ENCODE data around the gene DDO.
"Not testable (repeated sequence)": the region's sequence is repeated elsewhere in the genome, so short reads cannot be mapped to it uniquely, and the experiment has no call there.

Gene DDO, protein sequence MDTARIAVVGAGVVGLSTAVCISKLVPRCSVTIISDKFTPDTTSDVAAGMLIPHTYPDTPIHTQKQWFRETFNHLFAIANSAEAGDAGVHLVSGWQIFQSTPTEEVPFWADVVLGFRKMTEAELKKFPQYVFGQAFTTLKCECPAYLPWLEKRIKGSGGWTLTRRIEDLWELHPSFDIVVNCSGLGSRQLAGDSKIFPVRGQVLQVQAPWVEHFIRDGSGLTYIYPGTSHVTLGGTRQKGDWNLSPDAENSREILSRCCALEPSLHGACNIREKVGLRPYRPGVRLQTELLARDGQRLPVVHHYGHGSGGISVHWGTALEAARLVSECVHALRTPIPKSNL

GRCh38 chr6:110415086-110415916, at the start of gene DDO:
Gene DDO (minus strand): TSS chr6:110415575. CDS start chr6:110413462, 2,113 bp downstream.
- DNase-seq (ENCODE audit: low read depth): no peak

- no peak for DNase-seq (ENCODE audit: low read depth)
Observed at GRCh38 chr6:110462884-110463481, 47.6 kb upstream of the DDO start.

DNA sequence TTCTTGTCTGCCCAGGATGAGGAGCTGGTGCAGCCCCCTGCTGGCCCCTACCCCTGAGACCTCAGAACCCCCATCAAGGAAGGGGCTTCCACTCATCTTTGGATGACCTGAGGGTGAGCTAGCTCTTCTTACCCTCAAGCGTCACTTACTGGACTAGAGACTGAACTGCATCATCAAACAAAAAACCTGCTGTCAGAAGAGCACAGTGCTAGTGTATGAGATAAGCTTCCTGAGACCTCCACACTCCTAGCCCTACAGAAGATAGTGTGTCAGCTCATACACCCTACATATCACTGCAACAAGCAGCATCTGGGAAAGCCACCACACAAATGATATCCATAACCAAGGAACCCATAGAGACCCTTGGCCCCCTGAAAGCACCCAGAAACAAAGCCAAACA, 46.0 kb upstream of the DDO start:
- DNase-seq (ENCODE audit: low read depth): no peak

- DNase-seq (ENCODE audit: low read depth): no peak
Observed at GRCh38 chr6:110459137-110459536, 43.8 kb upstream of the DDO start.

DNA sequence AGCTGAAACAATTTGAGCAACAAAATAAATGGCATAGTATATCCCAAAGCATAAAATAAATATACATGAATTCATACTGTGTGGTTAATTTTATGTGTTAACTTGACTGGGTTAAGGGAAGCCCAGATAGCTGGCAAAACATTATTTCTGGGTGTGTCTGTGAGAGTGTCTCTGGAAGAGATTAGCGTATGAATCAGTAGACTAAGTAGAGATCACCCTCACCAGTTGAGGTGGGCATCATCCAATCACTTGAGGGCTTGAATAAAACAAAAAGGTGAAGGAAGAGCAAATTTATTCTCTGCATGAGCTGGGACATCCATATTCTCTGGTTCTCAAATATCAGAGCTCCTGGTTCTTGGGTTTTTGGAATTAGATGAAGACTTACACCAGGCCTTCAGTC, 43.1 kb upstream of the DDO start:
- DNase-seq (ENCODE audit: low read depth): no peak

DNA sequence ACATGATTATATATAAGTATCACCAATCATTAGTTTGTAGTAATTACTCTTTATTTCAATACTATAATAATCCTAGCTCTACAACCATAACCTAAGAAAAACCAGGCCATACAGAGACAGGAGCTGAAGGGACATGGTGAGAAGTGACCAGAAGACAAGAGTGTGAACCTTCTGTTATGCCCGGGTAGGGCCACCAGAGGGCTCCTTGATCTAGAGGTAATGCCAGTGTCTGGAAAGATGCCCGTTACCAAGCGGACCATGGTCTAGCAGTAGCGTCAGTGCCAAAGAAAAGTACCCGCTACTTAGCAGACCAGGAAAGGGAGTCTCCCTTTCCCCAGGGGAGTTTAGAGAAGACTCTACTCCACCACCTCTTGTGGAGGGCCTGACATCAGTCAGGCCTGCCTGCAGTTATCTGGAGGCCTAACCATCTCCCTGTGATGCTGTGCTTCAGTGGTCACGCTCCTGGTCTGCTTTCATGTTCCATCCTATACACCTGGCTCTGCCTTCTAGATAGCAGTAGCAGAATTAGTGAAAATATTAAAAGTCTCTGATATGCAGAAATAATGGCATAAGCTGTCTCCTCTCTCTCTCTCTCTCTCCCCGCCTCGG, 42.3 kb upstream of the DDO start:
- not testable (repeated sequence) for DNase-seq (ENCODE audit: low read depth)

- DNase-seq (ENCODE audit: low read depth): no peak
Observed at GRCh38 chr6:110456694-110457093, 41.3 kb upstream of the DDO start.

- no peak for DNase-seq (ENCODE audit: low read depth)
Observed at GRCh38 chr6:110449541-110449895, 34.1 kb upstream of the DDO start.

- DNase-seq (ENCODE audit: low read depth): no peak
Observed at GRCh38 chr6:110448846-110449540, 33.6 kb upstream of the DDO start.

DNA sequence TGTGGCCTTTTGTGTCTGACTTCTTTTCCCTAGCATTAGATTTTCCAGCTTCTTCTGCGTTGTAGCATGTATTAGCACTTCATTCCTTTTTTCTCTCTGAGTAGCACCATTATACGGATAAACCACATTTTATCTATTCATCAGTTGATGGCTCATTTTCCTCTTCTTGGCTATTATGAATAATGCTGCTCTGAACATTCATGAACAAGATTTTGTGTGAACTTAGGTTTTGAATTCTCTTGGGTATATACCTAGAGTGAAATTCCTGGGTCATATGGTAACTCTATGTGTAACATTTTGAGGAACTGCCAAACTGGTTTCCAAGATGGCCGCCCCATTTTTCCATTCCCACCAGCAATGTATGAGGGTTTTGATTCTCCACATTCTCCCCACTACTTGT, 32.4 kb upstream of the DDO start:
- DNase-seq (ENCODE audit: low read depth): no peak

DNA sequence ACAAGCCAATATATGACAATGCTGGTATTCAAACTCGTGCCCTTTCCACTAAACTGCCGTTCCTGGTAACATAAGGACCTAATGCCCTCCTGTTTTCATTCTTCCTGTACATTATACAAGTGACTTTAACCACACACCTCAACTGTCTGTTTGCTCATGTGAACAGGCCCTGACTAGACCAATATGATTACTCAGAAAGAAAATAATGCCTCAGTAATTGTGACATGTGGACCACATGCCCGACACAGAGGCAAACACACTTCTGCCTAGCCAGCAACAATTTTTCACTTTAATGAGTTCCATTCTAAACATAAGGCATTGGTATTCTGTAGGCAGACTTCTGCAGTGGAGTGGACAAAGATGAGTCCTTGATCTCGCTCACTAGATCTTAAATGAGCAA, 31.0 kb upstream of the DDO start:
- DNase-seq (ENCODE audit: low read depth): no peak

- no peak for DNase-seq (ENCODE audit: low read depth)
Observed at GRCh38 chr6:110440026-110440425, 24.7 kb upstream of the DDO start.

DNA sequence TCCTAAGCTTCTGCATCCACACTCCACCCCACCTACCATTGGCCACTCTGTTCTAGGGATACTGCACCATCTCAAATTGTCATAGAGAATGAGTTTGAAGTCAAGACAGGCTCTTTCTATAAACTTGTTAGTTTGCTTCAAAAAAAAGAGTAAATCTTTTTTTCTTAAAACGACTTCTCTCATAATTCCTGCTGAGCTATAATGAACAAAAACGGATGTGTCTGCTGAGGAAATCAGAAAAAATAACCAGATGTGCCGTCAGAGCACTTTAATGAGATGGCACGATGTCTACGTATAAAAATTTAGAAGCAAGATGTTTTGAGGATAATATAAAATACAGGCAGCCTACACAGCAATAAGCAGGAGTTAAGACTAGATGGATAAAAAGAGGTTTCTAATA, 24.0 kb upstream of the DDO start:
- no peak for DNase-seq (ENCODE audit: low read depth)

- no peak for DNase-seq (ENCODE audit: low read depth)
Observed at GRCh38 chr6:110434961-110435602, 19.7 kb upstream of the DDO start.

DNA sequence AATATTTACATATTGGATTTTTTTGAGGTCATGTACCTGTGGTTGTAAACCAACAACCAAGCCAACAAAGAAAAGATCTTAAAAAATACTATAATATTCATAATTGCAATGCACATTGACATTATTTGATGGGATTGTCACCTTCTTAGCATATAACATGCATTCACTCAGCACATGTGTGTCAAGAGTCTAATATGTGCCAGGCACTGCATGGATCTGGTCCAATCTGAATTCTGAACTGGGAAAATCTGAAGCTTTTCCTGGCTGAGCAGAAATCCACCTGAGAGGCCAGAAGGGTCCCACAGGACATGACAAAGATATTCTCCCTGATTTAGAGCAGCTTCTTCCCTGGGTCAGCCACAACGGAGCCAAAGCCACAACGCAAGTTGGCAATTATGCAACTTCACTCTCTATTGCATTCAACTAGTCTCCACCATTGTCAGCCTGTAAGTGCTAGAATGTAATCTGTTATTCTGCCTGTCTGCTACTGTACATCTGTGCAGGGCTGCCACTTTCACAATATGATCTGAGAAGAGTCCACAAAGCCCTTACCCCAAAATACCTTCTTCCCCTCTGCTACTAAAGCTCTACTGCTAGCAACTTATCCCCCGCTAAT, 17.0 kb upstream of the DDO start:
- DNase-seq (ENCODE audit: low read depth): no peak

- DNase-seq (ENCODE audit: low read depth): no peak
Observed at GRCh38 chr6:110430741-110431140, 15.4 kb upstream of the DDO start.

DNA sequence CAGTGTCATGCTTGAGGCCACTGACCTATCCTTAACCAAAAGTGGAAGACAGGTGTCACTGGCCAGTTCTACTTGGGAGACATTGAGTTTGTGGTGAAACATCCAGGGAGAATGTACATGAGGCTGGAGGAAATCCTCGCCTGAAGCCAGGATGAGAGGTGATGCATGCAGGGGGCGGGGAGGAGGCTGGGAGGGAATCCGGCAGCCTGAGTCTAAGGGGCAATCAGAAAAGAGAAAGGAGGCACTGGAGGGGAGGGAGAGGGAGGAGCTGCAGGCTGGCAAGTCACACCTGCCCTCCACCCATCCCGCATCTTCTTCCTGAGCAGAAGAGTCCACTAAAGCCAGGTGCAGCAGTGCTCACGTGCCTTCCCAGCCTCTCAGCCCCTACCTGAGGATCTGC, 14.9 kb upstream of the DDO start:
- DNase-seq (ENCODE audit: low read depth): no peak

DNA sequence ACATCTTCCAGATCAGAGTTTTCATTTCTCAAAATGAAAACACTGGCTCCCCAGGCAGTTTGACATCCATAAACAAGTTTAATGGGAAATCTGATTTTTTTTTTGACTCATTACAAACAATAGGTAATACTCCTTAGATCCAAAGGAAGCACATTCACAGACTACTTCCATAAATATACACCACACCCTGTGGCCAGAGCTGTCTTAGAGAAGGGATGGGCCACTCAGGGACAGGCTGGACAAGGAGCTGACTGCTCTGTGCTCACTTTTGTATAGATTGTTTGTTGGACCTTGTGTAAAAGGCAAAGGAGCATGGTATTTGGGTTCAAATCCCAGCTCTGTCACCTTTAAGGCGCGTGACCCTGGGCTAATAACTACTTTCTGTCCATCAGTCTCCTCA, 12.8 kb upstream of the DDO start:
- no peak for DNase-seq (ENCODE audit: low read depth)

GRCh38 chr6:110425816-110426215, 10.4 kb upstream of the DDO start:
- DNase-seq (ENCODE audit: low read depth): no peak

DNA sequence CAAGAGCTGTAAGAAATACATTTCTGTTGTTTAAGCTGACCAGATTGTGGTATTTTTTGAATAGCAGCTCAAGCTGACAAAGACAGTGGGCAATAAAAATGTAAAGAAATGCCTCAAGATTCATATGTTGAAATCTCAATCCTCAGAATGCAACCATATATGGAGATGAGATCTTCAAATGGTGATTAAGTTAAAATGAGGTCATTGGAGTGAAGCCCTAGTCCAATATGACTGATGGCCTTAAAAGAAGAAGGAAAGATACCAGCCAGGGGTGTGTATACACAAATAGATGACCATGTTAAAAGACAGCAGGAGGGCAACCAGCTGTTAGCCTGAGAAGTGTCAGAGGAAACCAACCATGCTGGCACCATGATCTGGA, 7.1 kb upstream of the DDO start:
- no peak for DNase-seq (ENCODE audit: low read depth)

- DNase-seq (ENCODE audit: low read depth): no peak
Observed at GRCh38 chr6:110421749-110422443, 6.5 kb upstream of the DDO start.
